DND-41 (cell line): Measurements from ENCODE around the gene RASAL2.

ENCODE experiments used
- ATAC-seq: fragments of 200-7000 bp; cut with Tn5 transposase; 3 replicates; pipeline ENCODE4 v1.9.1; 2021; ENCODE audit warnings: low read depth; ENCODE audit not compliant: insufficient read depth
- DNase-seq: peaks from one replicate; pipeline ENCODE4 v3.0.0-alpha.2; 2020
- H2AFZ ChIP-seq: 2 replicates; pipeline ENCODE4 v1.6.0; 2012; ENCODE audit warnings: low read depth, low read length
- H3K27ac ChIP-seq: 2 replicates; pipeline ENCODE4 v1.5.1; 2012; ENCODE audit warnings: low read length, inconsistent platforms
- H3K27me3 ChIP-seq: fragments of 200-600 bp; sonication (generic); 2 replicates; pipeline ENCODE4 v1.6.0; 2012; ENCODE audit warnings: low read length, mild to moderate bottlenecking, inconsistent platforms; ENCODE audit not compliant: insufficient read depth, poor library complexity
- H3K36me3 ChIP-seq: 2 replicates; pipeline ENCODE4 v1.5.1; 2012; ENCODE audit warnings: low read length, inconsistent platforms; ENCODE audit not compliant: insufficient read depth
- H3K4me1 ChIP-seq: 2 replicates; pipeline ENCODE4 v1.5.1; 2012; ENCODE audit warnings: mild to moderate bottlenecking, low read length; ENCODE audit not compliant: insufficient read depth
- H3K4me2 ChIP-seq: 2 replicates; pipeline ENCODE4 v1.6.0; 2012; ENCODE audit warnings: mild to moderate bottlenecking, moderate library complexity, low read length, inconsistent platforms; ENCODE audit not compliant: insufficient read depth
- H3K4me3 ChIP-seq, 2 experiments: fragments of 200-600 bp in 1 of 2; shearing (Covaris generic) in 1 of 2; 2 replicates each; pipeline ENCODE4 v1.5.1; 2012 to 2016; ENCODE audit warnings: inconsistent platforms in 2 of 2, low read length in 2 of 2, mild to moderate bottlenecking in 2 of 2, low read depth in 1 of 2, moderate library complexity in 1 of 2
- H3K79me2 ChIP-seq: 2 replicates; pipeline ENCODE4 v1.6.0; 2012; ENCODE audit warnings: low read length, inconsistent platforms; ENCODE audit not compliant: insufficient read depth
- H3K9ac ChIP-seq: 2 replicates; pipeline ENCODE4 v1.6.0; 2012; ENCODE audit warnings: low read depth, mild to moderate bottlenecking, inconsistent platforms, low read length, moderate library complexity
- H3K9me3 ChIP-seq: 2 replicates; pipeline ENCODE4 v1.5.1; 2012; ENCODE audit warnings: low read length, moderate library complexity, mild to moderate bottlenecking, inconsistent platforms; ENCODE audit not compliant: insufficient read depth, severe bottlenecking
- H4K20me1 ChIP-seq: 2 replicates; pipeline ENCODE4 v1.6.0; 2012; ENCODE audit warnings: low read length; ENCODE audit not compliant: insufficient read depth
- EZH2 ChIP-seq: IDR thresholded peaks from 3 replicates; pipeline ENCODE4 v1.6.1; 2012; ENCODE audit warnings: borderline replicate concordance, low read depth, mild to moderate bottlenecking, moderate library complexity, low read length, inconsistent platforms; ENCODE audit not compliant: severe bottlenecking
- TF ChIP-seq, protein P1 (sequence below): IDR thresholded peaks from 2 replicates; pipeline ENCODE4 v1.5.1; 2012; ENCODE audit warnings: borderline replicate concordance, low read length, moderate library complexity, mild to moderate bottlenecking; ENCODE audit not compliant: poor library complexity, severe bottlenecking; ENCODE audit errors: extremely low read depth

RASAL2 gene

GRCh38 chr1:178485541-178485981 is 391.7 kb downstream of the RASAL2 start:
- Histone ChIP-seq H3K27ac (no peak overlapping the region), H3K36me3 (no peaks in the 10 kb centered on the region), H3K4me1 (no peaks in the 10 kb centered on the region), H3K9me3 (no peaks in the 10 kb centered on the region), H2AFZ (no peak overlapping the region), H3K9ac (no peak overlapping the region), H3K27me3 (no peaks in the 10 kb centered on the region), H3K4me2 (no peak overlapping the region), H3K79me2 (no peaks in the 10 kb centered on the region), H4K20me1 (no peaks in the 10 kb centered on the region), H3K4me3 (no peak overlapping the region)
- TF ChIP-seq, protein P1, sequence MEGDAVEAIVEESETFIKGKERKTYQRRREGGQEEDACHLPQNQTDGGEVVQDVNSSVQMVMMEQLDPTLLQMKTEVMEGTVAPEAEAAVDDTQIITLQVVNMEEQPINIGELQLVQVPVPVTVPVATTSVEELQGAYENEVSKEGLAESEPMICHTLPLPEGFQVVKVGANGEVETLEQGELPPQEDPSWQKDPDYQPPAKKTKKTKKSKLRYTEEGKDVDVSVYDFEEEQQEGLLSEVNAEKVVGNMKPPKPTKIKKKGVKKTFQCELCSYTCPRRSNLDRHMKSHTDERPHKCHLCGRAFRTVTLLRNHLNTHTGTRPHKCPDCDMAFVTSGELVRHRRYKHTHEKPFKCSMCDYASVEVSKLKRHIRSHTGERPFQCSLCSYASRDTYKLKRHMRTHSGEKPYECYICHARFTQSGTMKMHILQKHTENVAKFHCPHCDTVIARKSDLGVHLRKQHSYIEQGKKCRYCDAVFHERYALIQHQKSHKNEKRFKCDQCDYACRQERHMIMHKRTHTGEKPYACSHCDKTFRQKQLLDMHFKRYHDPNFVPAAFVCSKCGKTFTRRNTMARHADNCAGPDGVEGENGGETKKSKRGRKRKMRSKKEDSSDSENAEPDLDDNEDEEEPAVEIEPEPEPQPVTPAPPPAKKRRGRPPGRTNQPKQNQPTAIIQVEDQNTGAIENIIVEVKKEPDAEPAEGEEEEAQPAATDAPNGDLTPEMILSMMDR, result no peak
- no peak for TF ChIP-seq EZH2
- no peak for DNase-seq
- ATAC-seq, result no peak

GRCh38 chr1:178486100-178487069 is 392.5 kb downstream of the RASAL2 start:
- Histone ChIP-seq H3K36me3 (no peaks in the 10 kb centered on the region), H3K27me3 (no peaks in the 10 kb centered on the region), H3K4me3 (no peak overlapping the region), H3K9me3 (no peaks in the 10 kb centered on the region), H2AFZ (no peak overlapping the region), H3K9ac (no peak overlapping the region), H3K27ac (no peak overlapping the region), H3K79me2 (no peaks in the 10 kb centered on the region), H4K20me1 (no peaks in the 10 kb centered on the region), H3K4me2 (no peak overlapping the region), H3K4me1 (no peaks in the 10 kb centered on the region)
- no peak for TF ChIP-seq EZH2
- TF ChIP-seq, protein P1, result no peak
- no peak for DNase-seq
- ATAC-seq, result no peak

DNA sequence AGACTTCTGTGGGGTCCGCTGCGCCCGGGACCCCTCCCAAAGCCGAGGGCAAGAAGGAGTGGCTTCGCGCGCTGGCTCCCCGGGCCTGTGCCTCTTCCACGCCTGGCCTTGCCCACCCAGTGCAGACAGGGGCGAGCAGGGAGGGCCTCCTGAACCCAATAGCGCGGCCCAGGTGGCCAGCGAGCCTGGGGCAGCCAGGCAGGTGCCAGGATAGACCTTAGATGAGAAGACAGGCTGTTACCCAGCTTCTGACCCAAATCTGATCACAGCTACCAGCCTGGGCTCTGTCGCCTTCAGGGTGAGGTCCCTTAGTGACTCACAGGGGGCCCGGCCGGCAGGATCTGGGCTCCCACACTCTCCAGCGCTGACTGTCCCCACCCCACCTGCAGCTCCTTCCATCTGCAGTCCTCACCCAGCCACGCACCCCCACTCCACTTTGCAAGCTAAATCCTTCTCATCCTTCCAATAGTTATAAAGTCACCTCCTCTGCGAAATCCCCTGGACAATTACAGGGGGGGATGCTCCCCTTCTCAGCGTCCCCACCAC is 393.2 kb downstream of the RASAL2 start:
- Histone ChIP-seq H3K9ac (no peak overlapping the region), H3K27me3 (no peaks in the 10 kb centered on the region), H3K4me2 (no peak overlapping the region), H3K36me3 (no peaks in the 10 kb centered on the region), H3K4me1 (no peaks in the 10 kb centered on the region), H3K27ac (no peak overlapping the region), H3K79me2 (no peaks in the 10 kb centered on the region), H3K4me3 (no peak overlapping the region), H3K9me3 (no peaks in the 10 kb centered on the region), H4K20me1 (no peaks in the 10 kb centered on the region), H2AFZ (no peak overlapping the region)
- DNase-seq (no peak), ATAC-seq (no peak)
- TF ChIP-seq, protein P1, result no peak
- TF ChIP-seq EZH2, result no peak
